ENCODE data around the gene DCAKD. TPM values are rescaled to one million over a fixed set of nuclear protein-coding genes. Genes with fewer than 3 reads are reported as not detected.

The DCAKD gene
- total and polyA plus RNA-seq, 12 donors = 34.9 to 115 (median 62.9) TPM

- no peak for DNase-seq
- H3K36me3 ChIP-seq (replicated peaks in 1 of 2) = peaks cover 0 to 34% of the 10 kb centered on the region in 2 donors
- no peak overlapping the region for H3K4me3 ChIP-seq
- H3K9me3 ChIP-seq (replicated peaks in 1 of 3) = no peaks in the 10 kb centered on the region
- no peak overlapping the region for H3K27ac ChIP-seq
- peaks cover 12 to 16% of the 10 kb centered on the region in 2 donors for H3K4me1 ChIP-seq (replicated peaks in 1 of 2)
- TF ChIP-seq CTCF (IDR thresholded peaks at IDR 0.05) (no peak), POLR2A (IDR thresholded peaks at IDR 0.05) (no peak)
- intact Hi-C loops (cut with DNase I) = no loop called here
- H3K27me3 ChIP-seq = no peaks in the 10 kb centered on the region
- 91 to 94% (median 93%) methylated on average over 14 of the region's 14 CpGs for WGBS, 4 donors
Measured at GRCh38 chr17:45034599-45034998, 16.8 kb downstream of the DCAKD start.

- no peaks in the 10 kb centered on the region for H3K9me3 ChIP-seq (replicated peaks in 1 of 3)
- no peak for TF ChIP-seq CTCF (IDR thresholded peaks at IDR 0.05)
- no peak for TF ChIP-seq POLR2A (IDR thresholded peaks at IDR 0.05)
Measured at GRCh38 chr17:45032174-45032541, 19.3 kb downstream of the DCAKD start.

GRCh38 chr17:45031231-45032173 lies 19.9 kb downstream of the DCAKD start:
- H3K27me3 ChIP-seq = no peaks in the 10 kb centered on the region
- no peak for DNase-seq
- TF ChIP-seq POLR2A (IDR thresholded peaks at IDR 0.05) (no peak), CTCF (IDR thresholded peaks at IDR 0.05) (no peak)
- intact Hi-C loops (cut with DNase I) = no loop called here
- no peak overlapping the region for H3K4me3 ChIP-seq
- peaks cover 12 to 16% of the 10 kb centered on the region in 2 donors for H3K4me1 ChIP-seq (replicated peaks in 1 of 2)
- WGBS, 4 donors = 63 to 72% (median 67%) methylated on average over 14 of the region's 14 CpGs
- H3K36me3 ChIP-seq (replicated peaks in 1 of 2) = peaks cover 0 to 42% of the 10 kb centered on the region in 2 donors
- no peaks in the 10 kb centered on the region for H3K9me3 ChIP-seq (replicated peaks in 1 of 3)
- peak overlapping the region in 2 of 5 donors; percentile 26 to 52 for H3K27ac ChIP-seq

More at GRCh38 chr17:45032174-45032541, 19.3 kb downstream of the DCAKD start:
- WGBS, 4 donors = 76 to 95% (median 84%) methylated on average over 9 of the region's 9 CpGs
- intact Hi-C loops (cut with DNase I) = no loop called here
- Histone ChIP-seq H3K27me3 (no peaks in the 10 kb centered on the region), H3K36me3 (replicated peaks in 1 of 2) (peaks cover 0 to 42% of the 10 kb centered on the region in 2 donors), H3K27ac (peak overlapping the region in 2 of 5 donors; percentile 1 to 52), H3K4me3 (no peak overlapping the region), H3K4me1 (replicated peaks in 1 of 2) (peaks cover 12 to 16% of the 10 kb centered on the region in 2 donors)
- no peak for DNase-seq

- intact Hi-C loops (cut with DNase I) = no loop called here
- H3K4me1 ChIP-seq (replicated peaks in 1 of 2) = peaks cover 12 to 16% of the 10 kb centered on the region in 2 donors
- H3K27me3 ChIP-seq = no peaks in the 10 kb centered on the region
- 50 to 60% (median 51%) methylated on average over 4 to 6 of the region's 6 CpGs for WGBS, 4 donors
- TF ChIP-seq CTCF (IDR thresholded peaks at IDR 0.05) (no peak), POLR2A (IDR thresholded peaks at IDR 0.05) (no peak)
- peak in 2 of 7 donors; percentile 61 to 62 for DNase-seq
- peak overlapping the region in 4 of 5 donors; percentile 26 to 53 (median 41) for H3K27ac ChIP-seq
- peaks cover 0 to 42% of the 10 kb centered on the region in 2 donors for H3K36me3 ChIP-seq (replicated peaks in 1 of 2)
- no peak overlapping the region for H3K4me3 ChIP-seq
- H3K9me3 ChIP-seq (replicated peaks in 1 of 3) = no peaks in the 10 kb centered on the region
Measured at GRCh38 chr17:45030733-45031132, 20.7 kb downstream of the DCAKD start.

Measured in adrenal gland (tissue), 12 donors.